DND-41 (cell line): ENCODE data around the gene NAV1.

Source experiments
- ATAC-seq: fragments of 200-7000 bp; cut with Tn5 transposase; 3 replicates; pipeline ENCODE4 v1.9.1; 2021; ENCODE audit warnings: low read depth; ENCODE audit not compliant: insufficient read depth
- DNase-seq: peaks from one replicate; pipeline ENCODE4 v3.0.0-alpha.2; 2020
- H2AFZ ChIP-seq: 2 replicates; pipeline ENCODE4 v1.6.0; 2012; ENCODE audit warnings: low read depth, low read length
- H3K27ac ChIP-seq: 2 replicates; pipeline ENCODE4 v1.5.1; 2012; ENCODE audit warnings: low read length, inconsistent platforms
- H3K27me3 ChIP-seq: fragments of 200-600 bp; sonication (generic); 2 replicates; pipeline ENCODE4 v1.6.0; 2012; ENCODE audit warnings: low read length, mild to moderate bottlenecking, inconsistent platforms; ENCODE audit not compliant: insufficient read depth, poor library complexity
- H3K36me3 ChIP-seq: 2 replicates; pipeline ENCODE4 v1.5.1; 2012; ENCODE audit warnings: low read length, inconsistent platforms; ENCODE audit not compliant: insufficient read depth
- H3K4me1 ChIP-seq: 2 replicates; pipeline ENCODE4 v1.5.1; 2012; ENCODE audit warnings: mild to moderate bottlenecking, low read length; ENCODE audit not compliant: insufficient read depth
- H3K4me2 ChIP-seq: 2 replicates; pipeline ENCODE4 v1.6.0; 2012; ENCODE audit warnings: mild to moderate bottlenecking, moderate library complexity, low read length, inconsistent platforms; ENCODE audit not compliant: insufficient read depth
- H3K4me3 ChIP-seq, 2 experiments: fragments of 200-600 bp in 1 of 2; shearing (Covaris generic) in 1 of 2; 2 replicates each; pipeline ENCODE4 v1.5.1; 2012 to 2016; ENCODE audit warnings: inconsistent platforms in 2 of 2, low read length in 2 of 2, mild to moderate bottlenecking in 2 of 2, low read depth in 1 of 2, moderate library complexity in 1 of 2
- H3K79me2 ChIP-seq: 2 replicates; pipeline ENCODE4 v1.6.0; 2012; ENCODE audit warnings: low read length, inconsistent platforms; ENCODE audit not compliant: insufficient read depth
- H3K9ac ChIP-seq: 2 replicates; pipeline ENCODE4 v1.6.0; 2012; ENCODE audit warnings: low read depth, mild to moderate bottlenecking, inconsistent platforms, low read length, moderate library complexity
- H3K9me3 ChIP-seq: 2 replicates; pipeline ENCODE4 v1.5.1; 2012; ENCODE audit warnings: low read length, moderate library complexity, mild to moderate bottlenecking, inconsistent platforms; ENCODE audit not compliant: insufficient read depth, severe bottlenecking
- H4K20me1 ChIP-seq: 2 replicates; pipeline ENCODE4 v1.6.0; 2012; ENCODE audit warnings: low read length; ENCODE audit not compliant: insufficient read depth
- EZH2 ChIP-seq: IDR thresholded peaks from 3 replicates; pipeline ENCODE4 v1.6.1; 2012; ENCODE audit warnings: borderline replicate concordance, low read depth, mild to moderate bottlenecking, moderate library complexity, low read length, inconsistent platforms; ENCODE audit not compliant: severe bottlenecking
- TF ChIP-seq, protein P1 (sequence below): IDR thresholded peaks from 2 replicates; pipeline ENCODE4 v1.5.1; 2012; ENCODE audit warnings: borderline replicate concordance, low read length, moderate library complexity, mild to moderate bottlenecking; ENCODE audit not compliant: poor library complexity, severe bottlenecking; ENCODE audit errors: extremely low read depth

NAV1 gene

DNA sequence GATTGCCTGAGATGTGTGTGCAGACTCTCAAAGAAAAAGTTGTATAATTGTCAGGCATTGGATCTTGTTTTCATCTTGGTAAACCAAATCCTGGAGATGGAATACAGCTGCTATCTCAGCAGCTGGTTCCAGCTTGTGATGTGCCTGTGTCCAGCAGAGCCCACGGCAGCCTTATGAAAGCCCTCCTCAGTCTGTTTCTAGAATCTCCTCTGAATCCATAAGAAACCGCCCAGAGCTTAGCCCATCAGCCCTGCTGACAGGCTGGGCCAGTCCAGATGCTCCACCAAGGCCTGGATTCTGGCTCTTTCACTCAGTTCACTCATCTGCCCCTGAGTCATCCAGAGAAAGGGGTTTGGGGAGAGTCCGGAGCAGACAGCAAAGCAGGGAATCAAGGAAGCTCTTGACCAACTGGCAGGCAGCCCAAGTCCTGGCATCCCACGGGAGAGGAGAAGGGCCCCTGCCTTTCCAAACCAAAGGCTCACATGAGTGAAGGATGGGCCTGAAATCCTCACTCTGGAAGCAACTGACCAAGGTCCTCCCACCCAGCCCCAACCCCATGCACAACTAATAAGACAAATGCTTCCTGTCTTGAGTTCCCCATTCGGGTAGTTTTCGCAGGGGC is 45.7 kb downstream of the NAV1 start:
- Histone ChIP-seq H3K4me2 (no peak overlapping the region), H2AFZ (no peak overlapping the region), H3K36me3 (no peaks in the 10 kb centered on the region), H3K4me1 (no peaks in the 10 kb centered on the region), H3K79me2 (no peaks in the 10 kb centered on the region), H3K27ac (no peak overlapping the region), H3K27me3 (peaks cover 3% of the 10 kb centered on the region), H3K9ac (no peak overlapping the region), H4K20me1 (no peaks in the 10 kb centered on the region), H3K4me3 (no peak overlapping the region), H3K9me3 (no peaks in the 10 kb centered on the region)
- TF ChIP-seq EZH2 = no peak
- TF ChIP-seq, protein P1, sequence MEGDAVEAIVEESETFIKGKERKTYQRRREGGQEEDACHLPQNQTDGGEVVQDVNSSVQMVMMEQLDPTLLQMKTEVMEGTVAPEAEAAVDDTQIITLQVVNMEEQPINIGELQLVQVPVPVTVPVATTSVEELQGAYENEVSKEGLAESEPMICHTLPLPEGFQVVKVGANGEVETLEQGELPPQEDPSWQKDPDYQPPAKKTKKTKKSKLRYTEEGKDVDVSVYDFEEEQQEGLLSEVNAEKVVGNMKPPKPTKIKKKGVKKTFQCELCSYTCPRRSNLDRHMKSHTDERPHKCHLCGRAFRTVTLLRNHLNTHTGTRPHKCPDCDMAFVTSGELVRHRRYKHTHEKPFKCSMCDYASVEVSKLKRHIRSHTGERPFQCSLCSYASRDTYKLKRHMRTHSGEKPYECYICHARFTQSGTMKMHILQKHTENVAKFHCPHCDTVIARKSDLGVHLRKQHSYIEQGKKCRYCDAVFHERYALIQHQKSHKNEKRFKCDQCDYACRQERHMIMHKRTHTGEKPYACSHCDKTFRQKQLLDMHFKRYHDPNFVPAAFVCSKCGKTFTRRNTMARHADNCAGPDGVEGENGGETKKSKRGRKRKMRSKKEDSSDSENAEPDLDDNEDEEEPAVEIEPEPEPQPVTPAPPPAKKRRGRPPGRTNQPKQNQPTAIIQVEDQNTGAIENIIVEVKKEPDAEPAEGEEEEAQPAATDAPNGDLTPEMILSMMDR = no peak
- ATAC-seq (no peak), DNase-seq (no peak)

DNA sequence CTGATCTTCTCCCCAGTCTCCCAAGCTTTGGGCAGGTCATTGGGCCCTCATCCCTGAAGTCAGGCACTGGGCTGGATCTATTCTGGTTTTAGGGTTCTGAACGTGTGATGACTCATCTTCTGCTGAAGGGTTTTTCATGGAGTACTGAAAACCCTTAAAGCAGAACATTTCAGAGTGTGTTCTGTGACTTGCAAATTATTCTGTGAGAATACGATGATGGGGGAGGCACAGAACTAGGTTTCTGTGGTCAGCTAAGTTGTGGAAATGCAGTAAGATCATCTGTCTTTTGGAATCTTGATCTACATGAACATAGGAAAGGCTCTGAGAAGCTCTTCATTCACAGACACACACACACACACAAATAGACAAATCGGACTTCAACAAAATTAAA is 46.2 kb downstream of the NAV1 start:
- Histone ChIP-seq H3K4me3 (no peak overlapping the region), H4K20me1 (no peaks in the 10 kb centered on the region), H2AFZ (no peak overlapping the region), H3K36me3 (no peaks in the 10 kb centered on the region), H3K27me3 (peaks cover 3% of the 10 kb centered on the region), H3K27ac (no peak overlapping the region), H3K79me2 (no peaks in the 10 kb centered on the region), H3K4me2 (no peak overlapping the region), H3K9me3 (no peaks in the 10 kb centered on the region), H3K4me1 (no peaks in the 10 kb centered on the region), H3K9ac (no peak overlapping the region)
- DNase-seq = no peak
- no peak for ATAC-seq
- TF ChIP-seq EZH2 = no peak
- TF ChIP-seq, protein P1 = no peak

- no peak for DNase-seq
- Histone ChIP-seq H3K4me1 (no peaks in the 10 kb centered on the region), H3K27me3 (peaks cover 7% of the 10 kb centered on the region), H3K4me3 (no peak overlapping the region), H4K20me1 (no peaks in the 10 kb centered on the region), H2AFZ (no peak overlapping the region), H3K9me3 (no peaks in the 10 kb centered on the region), H3K9ac (no peak overlapping the region), H3K79me2 (no peaks in the 10 kb centered on the region), H3K27ac (no peak overlapping the region), H3K36me3 (no peaks in the 10 kb centered on the region), H3K4me2 (no peak overlapping the region)
- TF ChIP-seq, protein P1 = no peak
- no peak for TF ChIP-seq EZH2
- ATAC-seq = no peak
Measured at GRCh38 chr1:201585901-201586300, 47.0 kb downstream of the NAV1 start.

DNA sequence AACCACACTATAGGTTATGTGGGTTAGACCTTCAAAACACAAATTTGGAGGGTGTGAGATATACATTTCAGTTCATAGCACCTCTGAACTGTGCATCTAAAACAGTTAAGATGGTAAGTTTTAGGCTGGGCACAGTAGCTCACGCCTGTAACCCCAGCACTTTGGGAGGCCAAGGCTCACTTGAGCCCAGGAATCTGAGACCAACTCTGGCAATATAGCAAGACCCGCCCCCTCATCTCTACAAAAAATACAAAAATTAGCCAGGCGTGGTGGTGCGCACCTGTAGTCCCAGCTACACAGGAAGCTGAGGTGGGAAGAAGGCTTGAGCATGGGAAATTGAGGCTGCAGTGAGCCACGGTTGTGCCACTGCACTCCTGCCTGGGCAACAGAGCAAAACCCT is 47.9 kb downstream of the NAV1 start:
- H2AFZ ChIP-seq = no peak overlapping the region
- peaks cover 8% of the 10 kb centered on the region for H3K27me3 ChIP-seq
- no peak overlapping the region for H3K9ac ChIP-seq
- H4K20me1 ChIP-seq = 0 out of 2 replicates have a peak, but pooled peaks cover 3% of the 10 kb centered on the region
- H3K4me2 ChIP-seq = no peak overlapping the region
- ATAC-seq = no peak
- no peaks in the 10 kb centered on the region for H3K9me3 ChIP-seq
- no peak overlapping the region for H3K4me3 ChIP-seq
- TF ChIP-seq, protein P1 = no peak
- TF ChIP-seq EZH2 = no peak
- H3K36me3 ChIP-seq = no peaks in the 10 kb centered on the region
- DNase-seq = no peak
- no peak overlapping the region for H3K27ac ChIP-seq
- H3K79me2 ChIP-seq = no peaks in the 10 kb centered on the region
- H3K4me1 ChIP-seq = no peaks in the 10 kb centered on the region
